DOHH2 (cell line): ENCODE data around the gene TRAF2.

Source experiments
- H3F3A ChIP-seq: fragments of 200-600 bp; sonication (generic), shearing (Covaris generic); 2 replicates; pipeline ENCODE4 v1.6.0; 2016; ENCODE audit warnings: antibody characterized with exemption, mild to moderate bottlenecking; ENCODE audit not compliant: control insufficient read depth, insufficient read depth
- H3K27ac ChIP-seq: fragments of 200-600 bp; sonication (generic); 2 replicates; pipeline ENCODE4 v1.5.1; 2014; ENCODE audit warnings: low read depth, mild to moderate bottlenecking, low read length, moderate library complexity
- H3K27me3 ChIP-seq: fragments of 200-600 bp; sonication (generic); 2 replicates; pipeline ENCODE4 v1.6.1; 2014; ENCODE audit warnings: mild to moderate bottlenecking, low read length, mixed read lengths; ENCODE audit not compliant: control insufficient read depth
- H3K36me3 ChIP-seq: fragments of 200-600 bp; sonication (generic); 2 replicates; pipeline ENCODE4 v1.6.1; 2014; ENCODE audit warnings: mild to moderate bottlenecking, low read length, moderate library complexity, mixed read lengths; ENCODE audit not compliant: control insufficient read depth
- H3K4me1 ChIP-seq: fragments of 200-600 bp; sonication (generic); 2 replicates; pipeline ENCODE4 v1.6.1; 2014; ENCODE audit warnings: mild to moderate bottlenecking, low read length, mixed read lengths; ENCODE audit not compliant: control insufficient read depth
- H3K4me2 ChIP-seq: fragments of 200-600 bp; sonication (generic); 2 replicates; pipeline ENCODE4 v1.6.0; 2014; ENCODE audit warnings: mild to moderate bottlenecking, low read length, moderate library complexity
- H3K4me3 ChIP-seq: fragments of 200-600 bp; sonication (generic); 2 replicates; pipeline ENCODE4 v1.5.1; 2014; ENCODE audit warnings: mild to moderate bottlenecking, low read length, mixed read lengths
- H3K79me2 ChIP-seq: fragments of 200-600 bp; sonication (generic); 2 replicates; pipeline ENCODE4 v1.6.1; 2014; ENCODE audit warnings: mild to moderate bottlenecking, low read length, mixed read lengths; ENCODE audit not compliant: control insufficient read depth
- H3K9me2 ChIP-seq: fragments of 200-600 bp; sonication (generic); replicated peaks from 2 replicates; pipeline ENCODE4 v1.6.1; 2014; ENCODE audit warnings: mild to moderate bottlenecking, low read length, mixed read lengths; ENCODE audit not compliant: control insufficient read depth
- H3K9me3 ChIP-seq: fragments of 200-600 bp; sonication (generic); 2 replicates; pipeline ENCODE4 v1.6.1; 2014; ENCODE audit warnings: antibody characterized with exemption, low read length, mixed read lengths; ENCODE audit not compliant: control insufficient read depth, insufficient read depth
- H4K20me1 ChIP-seq: fragments of 200-600 bp; sonication (generic); 2 replicates; pipeline ENCODE4 v1.6.0; 2014; ENCODE audit warnings: low read depth, mild to moderate bottlenecking, antibody characterized with exemption, low read length, moderate library complexity; ENCODE audit not compliant: control insufficient read depth, insufficient read depth
- EZH2phosphoT487 ChIP-seq: fragments of 200-600 bp; sonication (generic); IDR thresholded peaks from 2 replicates; pipeline ENCODE4 v1.6.1; 2017; ENCODE audit warnings: borderline replicate concordance, mild to moderate bottlenecking, antibody characterized with exemption, low read length, moderate library complexity, mixed read lengths
- TF ChIP-seq, protein P1 (sequence below): fragments of 200-600 bp; sonication (generic); IDR thresholded peaks from one replicate; pipeline ENCODE4 v1.5.1; 2014; ENCODE audit warnings: antibody characterized with exemption, mild to moderate bottlenecking, low read depth, low read length; ENCODE audit not compliant: poor library complexity, severe bottlenecking

Gene TRAF2

GRCh38 chr9:136963341-136963740 lies 77.0 kb downstream of the TRAF2 start:
- Histone ChIP-seq H3F3A (no peaks in the 10 kb centered on the region), H3K4me3 (no peak overlapping the region), H3K4me2 (no peak overlapping the region), H3K27me3 (no peaks in the 10 kb centered on the region), H3K9me2 (no peaks in the 10 kb centered on the region), H3K36me3 (no peaks in the 10 kb centered on the region), H3K9me3 (no peaks in the 10 kb centered on the region), H3K27ac (no peak overlapping the region), H3K79me2 (no peaks in the 10 kb centered on the region), H3K4me1 (peaks cover 14% of the 10 kb centered on the region), H4K20me1 (no peaks in the 10 kb centered on the region)
- TF ChIP-seq EZH2phosphoT487, result no peak
- TF ChIP-seq, protein P1, sequence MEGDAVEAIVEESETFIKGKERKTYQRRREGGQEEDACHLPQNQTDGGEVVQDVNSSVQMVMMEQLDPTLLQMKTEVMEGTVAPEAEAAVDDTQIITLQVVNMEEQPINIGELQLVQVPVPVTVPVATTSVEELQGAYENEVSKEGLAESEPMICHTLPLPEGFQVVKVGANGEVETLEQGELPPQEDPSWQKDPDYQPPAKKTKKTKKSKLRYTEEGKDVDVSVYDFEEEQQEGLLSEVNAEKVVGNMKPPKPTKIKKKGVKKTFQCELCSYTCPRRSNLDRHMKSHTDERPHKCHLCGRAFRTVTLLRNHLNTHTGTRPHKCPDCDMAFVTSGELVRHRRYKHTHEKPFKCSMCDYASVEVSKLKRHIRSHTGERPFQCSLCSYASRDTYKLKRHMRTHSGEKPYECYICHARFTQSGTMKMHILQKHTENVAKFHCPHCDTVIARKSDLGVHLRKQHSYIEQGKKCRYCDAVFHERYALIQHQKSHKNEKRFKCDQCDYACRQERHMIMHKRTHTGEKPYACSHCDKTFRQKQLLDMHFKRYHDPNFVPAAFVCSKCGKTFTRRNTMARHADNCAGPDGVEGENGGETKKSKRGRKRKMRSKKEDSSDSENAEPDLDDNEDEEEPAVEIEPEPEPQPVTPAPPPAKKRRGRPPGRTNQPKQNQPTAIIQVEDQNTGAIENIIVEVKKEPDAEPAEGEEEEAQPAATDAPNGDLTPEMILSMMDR, result no peak

DNA sequence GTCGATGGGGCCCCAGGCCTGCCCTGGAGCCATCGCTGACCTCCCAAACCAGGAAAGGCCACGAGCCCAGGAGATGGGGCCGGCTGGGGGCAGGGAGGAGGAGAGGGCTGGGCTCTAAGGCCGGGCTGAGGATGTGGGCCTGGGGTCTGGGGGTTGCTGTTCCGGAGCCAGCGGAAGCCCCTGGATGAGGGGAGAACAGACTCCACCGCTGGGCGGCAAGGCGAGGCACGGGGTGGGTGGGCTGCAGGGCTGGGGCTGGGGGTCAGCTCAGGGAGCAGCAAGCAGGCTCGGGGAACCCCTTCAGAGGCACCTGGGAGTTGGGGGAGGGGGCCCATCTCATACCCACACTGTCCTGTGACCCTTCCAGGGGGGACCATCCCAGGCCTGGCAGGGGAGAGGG lies 77.4 kb downstream of the TRAF2 start:
- Histone ChIP-seq H3F3A (no peaks in the 10 kb centered on the region), H3K4me2 (no peak overlapping the region), H3K4me1 (peaks cover 14% of the 10 kb centered on the region), H3K36me3 (no peaks in the 10 kb centered on the region), H3K4me3 (no peak overlapping the region), H4K20me1 (no peaks in the 10 kb centered on the region), H3K79me2 (no peaks in the 10 kb centered on the region), H3K27me3 (no peaks in the 10 kb centered on the region), H3K9me3 (no peaks in the 10 kb centered on the region), H3K9me2 (no peaks in the 10 kb centered on the region), H3K27ac (no peak overlapping the region)
- no peak for TF ChIP-seq EZH2phosphoT487
- TF ChIP-seq, protein P1, result no peak

- no peak overlapping the region for H3K27ac ChIP-seq
- no peak for TF ChIP-seq EZH2phosphoT487
- TF ChIP-seq, protein P1, result no peak
- no peak overlapping the region for H3K4me3 ChIP-seq
- H3F3A ChIP-seq, result no peaks in the 10 kb centered on the region
- H4K20me1 ChIP-seq, result no peaks in the 10 kb centered on the region
- H3K4me1 ChIP-seq, result peaks cover 14% of the 10 kb centered on the region
- H3K9me2 ChIP-seq, result no peaks in the 10 kb centered on the region
- H3K79me2 ChIP-seq, result no peaks in the 10 kb centered on the region
- H3K36me3 ChIP-seq, result no peaks in the 10 kb centered on the region
- no peaks in the 10 kb centered on the region for H3K27me3 ChIP-seq
- no peaks in the 10 kb centered on the region for H3K9me3 ChIP-seq
- H3K4me2 ChIP-seq, result no peak overlapping the region
These were observed 77.9 kb downstream of the TRAF2 start for GRCh38 chr9:136964171-136964689.
